ENCODE data around the gene SCAPER. TPM values are rescaled to one million over a fixed set of nuclear protein-coding genes. Genes with fewer than 3 reads are reported as not detected.

SCAPER gene
- total RNA-seq, 1 experiment from 2014 or later, result 14.7 TPM

GRCh38 chr15:76514282-76514681 is 390.9 kb downstream of the SCAPER start:
- POLR2A ChIA-PET, result no interaction called here
- no peak for TF ChIP-seq SIN3A (IDR thresholded peaks at IDR 0.05; ENCODE audit: low read depth)
- no peak for TF ChIP-seq EZH2phosphoT487 (IDR thresholded peaks at IDR 0.05; ENCODE audit: borderline replicate concordance)
- no peak for TF ChIP-seq SP1 (IDR thresholded peaks at IDR 0.05; ENCODE audit: low read depth)
- no peak for TF ChIP-seq CTCF (IDR thresholded peaks at IDR 0.05 in 2 of 3, conservative IDR thresholded peaks at IDR 0.05 in 1 of 3; ENCODE audit: borderline replicate concordance in 1 of 3, insufficient read depth in 1 of 3, low read depth in 2 of 3, low read length in 2 of 3)
- H3K9me3 ChIP-seq (ENCODE audit: control insufficient read depth in 1 of 2, insufficient read depth in 1 of 2, low read depth in 1 of 2, low read length in 2 of 2), result no peaks in the 10 kb centered on the region
- no peaks in the 10 kb centered on the region for H3K36me3 ChIP-seq (ENCODE audit: control insufficient read depth in 1 of 2, insufficient read depth in 2 of 2, low read length in 2 of 2)
- BruUV-seq (replicated peaks), result no TSS peak
- H3K9me2 ChIP-seq (ENCODE audit: insufficient read depth), result no peaks in the 10 kb centered on the region
- RAD21 ChIA-PET (ENCODE audit: low non-redundant PET in 1 of 2, low total read pairs in 2 of 2, uncharacterized antibody in 2 of 2, unreplicated experiment in 2 of 2), result no interaction called here
- H3K4me1 ChIP-seq (ENCODE audit: control insufficient read depth in 1 of 2, insufficient read depth in 2 of 2, low read length in 2 of 2), result no peaks in the 10 kb centered on the region
- no peak overlapping the region for H3K4me3 ChIP-seq (replicated peaks in 1 of 2; ENCODE audit: low read depth in 1 of 2, low read length in 2 of 2)
- H3K4me2 ChIP-seq (ENCODE audit: low read length), result no peak overlapping the region
- intact Hi-C loops (cut with micrococcal nuclease), result no loop called here
- DNase-seq (ENCODE audit: low read depth, low spot score), result no peak
- no peak overlapping the region for H2AFZ ChIP-seq (ENCODE audit: low read depth, low read length, poor library complexity, severe bottlenecking)
- CTCF ChIA-PET, result no interaction called here
- ATAC-seq, result no peak
- no peak overlapping the region for H3K9ac ChIP-seq (ENCODE audit: low read length)
- no peaks in the 10 kb centered on the region for H3K79me2 ChIP-seq (ENCODE audit: insufficient read depth, low read length)
- H3K27me3 ChIP-seq (ENCODE audit: insufficient read depth, low read length), result no peaks in the 10 kb centered on the region
- H4K20me1 ChIP-seq (ENCODE audit: insufficient read depth), result no peaks in the 10 kb centered on the region
- H3K27ac ChIP-seq (ENCODE audit: low read depth, low read length), result no peak overlapping the region

- DNase-seq (ENCODE audit: low read depth, low spot score), result no peak
- TF ChIP-seq ZFX (IDR thresholded peaks at IDR 0.05) (no peak), REST (IDR thresholded peaks at IDR 0.05; ENCODE audit: low read depth) (no peak), SP1 (IDR thresholded peaks at IDR 0.05; ENCODE audit: low read depth) (no peak), EZH2 (IDR thresholded peaks at IDR 0.05) (no peak), EZH2phosphoT487 (IDR thresholded peaks at IDR 0.05; ENCODE audit: borderline replicate concordance) (no peak), EGR1 (IDR thresholded peaks at IDR 0.05; ENCODE audit: low read depth) (no peak), TCF7L2 (IDR thresholded peaks at IDR 0.05; ENCODE audit: borderline replicate concordance, extremely low read depth, insufficient read depth, insufficient read length) (no peak), CTCF (IDR thresholded peaks at IDR 0.05 in 2 of 3, conservative IDR thresholded peaks at IDR 0.05 in 1 of 3; ENCODE audit: borderline replicate concordance in 1 of 3, insufficient read depth in 1 of 3, low read depth in 2 of 3, low read length in 2 of 3) (no peak), FOSL1 (IDR thresholded peaks at IDR 0.05; ENCODE audit: low read depth) (no peak), ZNF274 (IDR thresholded peaks at IDR 0.05; ENCODE audit: low read depth, low read length) (no peak), ELF1 (IDR thresholded peaks at IDR 0.05; ENCODE audit: borderline replicate concordance, low read depth) (no peak), POLR2A (IDR thresholded peaks at IDR 0.05; ENCODE audit: borderline replicate concordance, extremely low read depth, insufficient read depth, insufficient read length) (no peak)
These were observed 392.2 kb downstream of the SCAPER start for GRCh38 chr15:76512971-76513370.

More at GRCh38 chr15:76512971-76513370, 392.2 kb downstream of the SCAPER start:
- Histone ChIP-seq H3K27ac (ENCODE audit: low read depth, low read length) (no peak overlapping the region), H3K4me2 (ENCODE audit: low read length) (no peak overlapping the region), H3K4me1 (ENCODE audit: control insufficient read depth in 1 of 2, insufficient read depth in 2 of 2, low read length in 2 of 2) (no peaks in the 10 kb centered on the region), H3K4me3 (replicated peaks in 1 of 2; ENCODE audit: low read depth in 1 of 2, low read length in 2 of 2) (no peak overlapping the region), H3K9me3 (ENCODE audit: control insufficient read depth in 1 of 2, insufficient read depth in 1 of 2, low read depth in 1 of 2, low read length in 2 of 2) (no peaks in the 10 kb centered on the region), H3K27me3 (ENCODE audit: insufficient read depth, low read length) (no peaks in the 10 kb centered on the region), H3K79me2 (ENCODE audit: insufficient read depth, low read length) (no peaks in the 10 kb centered on the region), H3K9me2 (ENCODE audit: insufficient read depth) (no peaks in the 10 kb centered on the region), H2AFZ (ENCODE audit: low read depth, low read length, poor library complexity, severe bottlenecking) (no peak overlapping the region), H3K36me3 (ENCODE audit: control insufficient read depth in 1 of 2, insufficient read depth in 2 of 2, low read length in 2 of 2) (no peaks in the 10 kb centered on the region), H4K20me1 (ENCODE audit: insufficient read depth) (no peaks in the 10 kb centered on the region), H3K9ac (ENCODE audit: low read length) (no peak overlapping the region)
- intact Hi-C loops (cut with micrococcal nuclease), result no loop called here
- POLR2A ChIA-PET, result no interaction called here
- BruUV-seq (replicated peaks), result no TSS peak
- CTCF ChIA-PET, result no interaction called here
- RAD21 ChIA-PET (ENCODE audit: low non-redundant PET in 1 of 2, low total read pairs in 2 of 2, uncharacterized antibody in 2 of 2, unreplicated experiment in 2 of 2), result no interaction called here
- no peak for ATAC-seq

Measured in HCT116 (cell line).